GM18520 (cell line): ENCODE measurements around the gene TRIM34.
"Not testable (repeated sequence)": the region's sequence is repeated elsewhere in the genome, so short reads cannot be mapped to it uniquely, and the experiment has no call there.

Experiments
- ATAC-seq: cut with Tn5 transposase; IDR thresholded peaks from one replicate; pipeline ENCODE4 v1.9.1; 2021; ENCODE audit not compliant: unreplicated experiment

TRIM34 gene

DNA sequence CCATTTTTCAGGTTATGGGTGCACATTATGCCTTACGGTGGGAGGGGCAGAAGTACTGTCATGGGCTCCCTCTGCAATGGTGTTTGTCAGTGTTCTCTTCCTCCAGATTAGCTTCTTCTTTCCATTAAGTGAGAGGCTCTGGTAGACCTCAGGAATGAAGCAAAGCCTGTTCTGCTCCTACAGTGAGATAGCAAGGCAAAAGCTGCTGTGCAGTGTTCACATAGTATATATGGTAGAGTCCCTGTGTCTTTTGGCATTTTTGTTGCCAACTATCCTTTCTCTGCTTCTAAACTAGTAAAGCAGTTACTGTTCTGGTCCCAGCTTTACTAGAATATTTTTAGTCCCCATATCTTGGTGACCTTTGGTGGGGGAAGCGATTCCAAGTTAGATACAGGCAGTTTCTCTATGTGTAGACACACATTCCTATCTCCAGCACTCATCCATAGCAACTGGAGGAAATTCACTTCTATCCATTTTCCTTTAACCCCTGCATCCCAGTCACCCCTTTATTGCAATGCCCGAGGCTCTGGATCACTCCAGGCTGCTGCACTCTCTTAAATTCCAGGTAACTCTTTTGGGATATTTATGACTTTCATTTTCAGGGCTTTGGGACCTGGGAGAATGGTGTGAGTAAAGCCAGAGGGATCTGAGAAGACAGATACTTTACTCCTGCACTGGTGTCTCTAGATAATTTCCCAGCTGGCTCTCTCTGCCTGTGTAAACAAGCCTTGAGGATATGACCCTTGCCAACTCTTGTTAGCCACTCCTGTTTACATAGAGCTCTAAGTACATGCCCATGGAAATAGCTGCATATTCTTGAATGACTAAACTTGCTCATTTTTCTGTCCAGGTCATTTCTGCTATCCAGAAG, 3.9 kb upstream of the TRIM34 start:
- ATAC-seq = no peak

DNA sequence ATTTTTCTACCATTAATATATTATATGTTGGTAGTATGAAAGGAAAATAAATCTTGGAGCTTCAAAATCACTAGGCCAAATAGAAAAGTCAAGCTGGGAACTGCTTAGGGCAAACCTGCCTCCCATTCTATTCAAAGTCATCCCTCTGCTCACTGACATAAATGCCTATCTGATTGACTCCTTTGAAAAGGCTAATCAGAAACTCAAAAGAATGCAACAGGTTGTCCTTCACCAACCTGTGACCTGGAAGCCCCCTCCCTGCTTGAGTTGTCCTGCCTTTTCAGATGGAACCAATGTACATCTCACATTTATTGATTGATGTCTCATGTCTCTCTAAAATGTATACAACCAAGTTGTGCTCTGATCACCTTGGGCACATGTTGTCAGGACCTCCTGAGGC, 3.2 kb upstream of the TRIM34 start:
- ATAC-seq = no peak

DNA sequence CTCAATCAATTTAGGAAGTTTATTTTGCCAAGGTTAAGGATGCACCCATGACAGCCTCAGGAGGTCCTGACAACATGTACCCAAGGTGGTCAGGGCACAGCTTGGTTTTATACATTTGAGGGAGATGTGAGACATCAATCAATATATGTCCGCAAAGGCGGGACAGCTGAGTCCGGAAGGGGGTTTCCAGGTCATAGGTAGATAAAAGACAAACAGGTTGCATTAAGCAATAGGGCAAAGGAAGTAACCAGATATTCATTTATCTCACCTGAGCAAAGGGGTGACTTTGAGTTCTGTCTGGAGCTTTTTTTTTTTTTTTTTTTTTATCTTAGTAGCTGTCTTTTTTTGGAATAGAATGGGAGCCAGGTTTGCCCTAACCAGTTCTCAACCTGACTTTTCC, 2.0 kb upstream of the TRIM34 start:
- no peak for ATAC-seq

DNA sequence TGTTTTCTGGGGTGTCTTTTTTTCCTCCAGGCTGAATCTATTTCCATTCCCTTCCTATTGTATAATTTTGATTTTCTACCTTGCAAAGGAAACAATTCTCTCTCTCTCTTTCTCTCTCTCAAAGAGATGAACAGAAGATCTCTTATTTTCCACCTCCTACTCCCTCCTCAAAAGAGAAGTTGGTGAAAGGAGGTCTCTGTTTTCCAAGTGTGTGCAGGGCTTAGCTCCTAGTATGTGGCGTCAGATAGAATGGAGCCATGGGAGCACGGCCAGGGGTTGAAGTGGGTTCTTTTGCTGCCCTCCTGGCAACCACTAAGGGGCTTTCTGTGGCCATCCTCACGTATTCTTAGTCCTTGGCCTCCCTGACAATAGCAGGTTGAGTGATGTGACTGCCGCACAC, 480 bp downstream of the TRIM34 start:
- ATAC-seq = no peak

DNA sequence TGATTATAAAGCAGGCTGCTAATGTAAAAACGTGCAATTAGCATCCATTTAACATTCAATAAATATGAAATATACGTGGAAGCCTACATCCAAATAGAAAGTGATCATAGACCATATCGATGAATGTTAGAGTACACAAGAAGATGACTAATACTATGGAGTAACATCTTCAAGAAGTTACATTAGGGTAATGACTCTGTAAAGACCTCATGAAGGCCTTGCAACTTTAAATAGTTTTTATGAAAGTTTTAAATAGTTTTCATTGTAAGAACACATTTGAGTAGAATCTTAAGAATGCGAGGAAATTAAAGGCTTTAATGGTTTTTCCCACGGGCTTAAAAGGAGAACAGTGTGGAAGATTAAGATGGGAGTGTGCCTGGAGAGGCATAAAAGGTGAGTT, 1.4 kb downstream of the TRIM34 start:
- ATAC-seq = no peak

DNA sequence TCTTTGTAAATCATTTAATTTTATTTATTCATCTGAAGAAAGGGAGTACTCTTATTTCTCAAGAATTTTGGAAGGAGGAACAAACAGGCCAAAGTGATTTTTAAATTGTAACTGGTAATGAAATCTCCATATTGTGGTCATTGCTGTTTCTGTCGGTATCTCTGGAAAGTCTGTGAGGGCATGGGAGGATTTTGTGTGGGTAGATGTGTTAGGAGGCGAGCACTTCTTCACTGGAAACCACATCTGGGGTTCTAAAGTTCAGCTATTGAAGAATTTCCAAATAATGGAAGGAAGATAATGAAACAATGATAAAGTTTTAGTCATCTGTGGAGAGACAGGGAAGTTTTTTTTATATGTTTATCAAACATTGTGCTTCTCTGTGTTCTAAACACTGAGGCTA, 6.6 kb downstream of the TRIM34 start:
- peak; percentile 7 for ATAC-seq

DNA sequence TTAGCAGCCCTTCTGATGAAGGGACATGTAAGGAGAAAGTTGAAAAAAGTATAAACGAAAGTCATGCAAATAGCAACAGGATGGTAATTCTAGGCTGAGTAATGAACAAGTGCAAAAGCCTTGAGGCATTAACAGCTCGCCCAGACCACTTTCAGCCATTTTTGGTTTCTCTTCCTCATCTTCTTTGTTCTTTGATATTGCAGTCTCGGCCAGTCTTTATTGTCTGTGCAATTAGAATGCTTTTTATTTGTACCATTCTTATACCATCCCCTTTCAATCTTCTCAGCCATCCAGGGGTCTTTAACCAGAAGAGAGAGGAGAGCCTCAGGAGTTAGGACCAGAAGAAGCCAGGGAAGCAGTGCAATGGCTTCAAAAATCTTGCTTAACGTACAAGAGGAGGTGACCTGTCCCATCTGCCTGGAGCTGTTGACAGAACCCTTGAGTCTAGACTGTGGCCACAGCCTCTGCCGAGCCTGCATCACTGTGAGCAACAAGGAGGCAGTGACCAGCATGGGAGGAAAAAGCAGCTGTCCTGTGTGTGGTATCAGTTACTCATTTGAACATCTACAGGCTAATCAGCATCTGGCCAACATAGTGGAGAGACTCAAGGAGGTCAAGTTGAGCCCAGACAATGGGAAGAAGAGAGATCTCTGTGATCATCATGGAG, 7.3 kb downstream of the TRIM34 start:
- peak; percentile 92 for ATAC-seq

DNA sequence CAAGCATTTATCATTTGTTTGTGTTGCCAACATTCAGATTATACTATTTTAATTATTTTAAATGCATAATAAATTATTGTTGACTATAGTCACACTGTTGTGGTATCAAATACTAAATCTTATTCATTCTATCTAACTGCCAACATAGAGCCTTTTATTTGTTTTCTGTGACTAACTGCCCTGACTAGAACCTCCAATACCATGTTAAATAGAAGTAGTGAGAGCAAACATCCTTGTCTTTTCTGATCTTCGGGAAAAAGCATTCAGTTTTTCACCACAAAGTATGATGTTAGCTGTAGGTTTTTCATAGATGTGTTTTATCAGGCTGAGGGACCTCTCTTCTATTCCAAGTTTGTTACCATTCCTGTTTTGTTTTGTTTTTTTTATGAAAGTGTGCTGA, 15.2 kb downstream of the TRIM34 start:
- no peak for ATAC-seq

DNA sequence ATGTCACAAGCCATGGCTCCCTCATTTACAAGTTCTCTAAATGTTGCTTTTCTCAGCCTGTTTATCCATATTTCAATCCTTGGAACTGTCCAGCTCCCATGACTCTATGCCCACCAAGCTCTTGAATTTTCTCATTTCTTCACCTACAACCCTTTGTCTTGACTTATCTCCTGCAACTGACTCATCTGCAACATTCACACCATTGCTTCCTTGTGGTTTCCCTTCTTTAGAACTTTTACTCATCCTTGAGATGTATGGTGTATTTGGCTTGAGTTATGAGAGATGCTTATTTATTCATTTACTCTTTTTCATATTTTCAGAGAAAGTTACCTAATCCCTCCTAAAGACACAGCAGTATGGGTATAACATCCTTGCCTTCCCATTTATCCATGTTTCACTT, 18.8 kb downstream of the TRIM34 start:
- ATAC-seq = no peak

DNA sequence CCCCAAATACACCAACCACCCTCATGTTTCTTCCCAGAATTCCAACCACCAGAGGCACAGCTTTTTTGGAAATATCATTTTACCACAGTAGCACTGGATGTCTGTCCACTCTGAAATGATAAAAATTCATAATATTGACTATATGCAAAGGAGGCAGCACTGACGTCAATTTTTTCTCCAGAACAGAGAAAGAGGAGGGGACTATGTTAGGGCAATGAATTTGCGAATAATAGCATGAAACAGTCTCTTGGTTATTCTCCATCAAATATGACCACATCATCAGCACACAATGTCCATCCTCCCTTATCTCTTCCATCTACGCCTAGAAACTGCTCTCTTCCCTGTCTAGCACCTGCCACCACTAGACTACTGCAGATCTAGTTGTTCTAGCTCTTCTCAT, 21.3 kb downstream of the TRIM34 start:
- no peak for ATAC-seq

DNA sequence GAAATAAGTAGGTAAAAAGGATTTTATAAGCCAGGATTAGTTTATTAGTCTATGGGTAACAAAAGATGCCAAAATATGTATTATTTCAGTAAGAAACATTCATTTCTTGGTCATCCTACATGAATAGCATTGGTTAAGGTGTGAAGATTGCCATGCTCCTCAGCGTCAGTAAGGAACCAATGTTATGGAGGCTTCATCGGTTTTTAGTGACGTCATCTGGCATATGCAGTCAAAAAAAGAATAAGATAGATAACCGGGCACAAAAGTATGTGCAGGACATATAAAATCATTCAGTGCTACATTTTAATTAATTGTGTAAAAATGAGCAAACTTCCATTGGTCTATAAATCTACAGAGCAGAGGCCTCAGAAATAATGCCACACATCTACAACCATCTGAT, 30.7 kb downstream of the TRIM34 start:
- ATAC-seq = no peak

DNA sequence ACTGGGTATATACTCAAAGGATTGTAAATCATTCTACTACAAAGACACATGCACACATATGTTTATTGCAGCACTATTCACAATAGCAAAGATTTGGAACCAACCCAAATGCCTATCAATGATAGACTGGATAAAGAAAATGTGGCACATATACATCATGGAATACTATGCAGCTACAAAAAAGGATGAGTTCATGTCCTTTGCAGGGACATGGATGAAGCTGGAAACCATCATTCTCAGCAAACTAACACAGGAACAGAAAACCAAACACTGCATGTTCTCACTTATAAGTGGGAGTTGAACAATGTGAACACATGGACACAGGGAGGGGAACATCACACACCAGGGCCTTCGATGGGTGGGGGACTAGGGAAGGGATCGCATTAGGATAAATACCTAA, 32.2 kb downstream of the TRIM34 start:
- ATAC-seq = not testable (repeated sequence)

DNA sequence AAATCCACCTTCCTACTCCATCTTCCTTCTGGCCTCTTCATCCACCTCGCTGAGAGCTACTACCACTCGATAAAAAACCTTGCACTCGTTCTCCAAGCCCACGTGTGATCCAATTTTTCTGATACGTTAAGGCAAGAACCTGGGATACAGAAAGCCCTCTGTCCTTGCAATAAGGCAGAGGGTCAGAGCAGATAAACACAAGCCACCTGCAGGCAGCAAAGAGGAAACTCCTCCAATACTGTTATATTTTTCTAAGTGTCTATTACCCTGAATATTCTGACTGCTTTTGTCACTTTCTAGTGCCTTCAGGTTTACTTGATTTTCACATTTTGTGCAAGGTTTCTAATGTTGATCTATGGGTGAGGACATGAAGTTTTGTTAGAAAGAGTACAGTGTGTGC, 33.5 kb downstream of the TRIM34 start:
- ATAC-seq = no peak

DNA sequence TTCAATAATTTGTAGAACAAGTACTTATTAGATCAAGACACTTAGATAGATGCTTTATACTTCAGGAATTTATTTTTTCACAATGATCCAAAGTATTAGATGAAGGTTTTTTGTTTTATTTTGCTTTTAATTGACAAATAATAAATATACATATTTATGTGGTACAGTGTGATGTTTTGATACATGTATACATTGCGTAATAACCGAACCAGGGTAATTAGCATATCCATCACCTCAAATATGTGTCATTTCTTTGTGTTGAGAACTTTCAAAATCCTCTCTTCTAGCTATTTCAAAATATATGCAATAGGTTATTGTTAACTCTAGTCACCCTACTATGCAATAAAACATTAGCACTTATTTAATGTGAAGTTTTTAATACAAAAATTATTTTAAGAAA, 38.7 kb downstream of the TRIM34 start:
- ATAC-seq = no peak

DNA sequence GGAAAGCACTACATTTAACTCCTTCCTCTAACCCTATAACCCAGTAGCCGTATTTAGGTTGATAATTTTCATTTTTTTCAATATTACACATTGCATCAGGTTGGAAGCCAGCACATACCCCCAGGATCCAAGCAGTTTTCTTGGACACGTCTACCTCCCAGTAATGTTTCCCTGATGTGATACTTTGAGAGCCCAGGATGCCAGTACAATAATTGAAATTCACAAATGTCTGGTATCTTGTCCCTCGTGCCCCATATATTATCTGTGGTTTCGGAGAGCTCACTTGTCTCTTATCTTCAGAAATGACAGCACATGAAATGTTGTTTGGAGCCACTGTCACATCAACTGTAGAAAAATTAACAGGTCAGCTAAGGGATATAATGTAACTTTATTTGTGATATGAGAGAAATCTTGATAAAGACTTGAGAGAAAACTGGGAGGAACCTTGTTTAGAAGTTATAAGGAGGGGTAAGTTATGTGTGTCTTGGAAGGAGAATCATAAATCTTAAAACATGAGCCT, 40.3 kb downstream of the TRIM34 start:
- ATAC-seq = no peak

DNA sequence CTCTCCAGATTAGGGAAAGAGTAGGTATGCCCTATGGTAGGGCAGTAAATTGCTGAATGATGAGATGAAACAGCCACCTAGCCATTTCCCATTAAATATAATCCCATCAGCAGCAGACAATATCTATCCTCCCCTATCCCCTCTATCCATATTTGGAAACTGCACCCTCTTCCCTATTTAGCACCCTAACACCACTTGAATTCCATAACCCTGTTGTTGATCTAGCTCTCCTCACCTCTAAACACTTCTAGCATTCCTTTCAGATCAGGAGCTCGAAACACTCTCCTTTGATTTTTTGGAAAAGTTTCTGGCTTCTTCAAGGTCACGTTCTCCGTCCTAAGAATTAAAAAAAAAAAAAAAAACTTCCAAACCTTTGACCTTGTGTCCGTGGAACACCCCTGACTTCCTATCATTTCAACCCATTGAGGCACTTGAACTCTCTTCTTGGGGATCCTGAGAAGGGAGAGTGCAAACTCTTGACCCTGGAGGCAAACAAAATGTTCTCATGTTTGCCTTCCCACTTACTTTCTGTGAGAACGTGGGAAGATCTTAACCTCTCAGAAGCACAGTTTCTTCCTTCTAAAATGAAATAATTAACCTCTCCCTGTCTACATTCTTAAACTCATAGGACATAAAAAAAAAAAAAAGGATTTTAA, 41.1 kb downstream of the TRIM34 start:
- ATAC-seq = no peak

DNA sequence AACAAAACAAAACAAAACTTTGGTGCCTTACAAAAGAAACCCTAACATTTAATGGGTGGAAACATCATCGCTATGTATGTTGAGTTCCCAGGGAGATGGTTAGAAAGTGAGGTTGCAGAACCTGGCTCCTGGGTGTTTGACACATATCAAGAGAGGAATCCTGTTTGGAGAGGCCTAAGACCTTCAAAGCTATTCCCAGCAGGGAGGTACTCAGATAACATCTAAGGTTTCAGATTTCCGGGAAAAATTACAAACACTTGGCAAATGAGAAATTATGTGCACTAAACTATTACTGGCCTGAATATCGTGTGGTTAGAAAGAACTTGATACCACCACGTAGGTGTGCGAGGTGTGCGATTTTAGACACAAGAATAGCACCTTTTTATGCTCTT, 41.6 kb downstream of the TRIM34 start:
- no peak for ATAC-seq

DNA sequence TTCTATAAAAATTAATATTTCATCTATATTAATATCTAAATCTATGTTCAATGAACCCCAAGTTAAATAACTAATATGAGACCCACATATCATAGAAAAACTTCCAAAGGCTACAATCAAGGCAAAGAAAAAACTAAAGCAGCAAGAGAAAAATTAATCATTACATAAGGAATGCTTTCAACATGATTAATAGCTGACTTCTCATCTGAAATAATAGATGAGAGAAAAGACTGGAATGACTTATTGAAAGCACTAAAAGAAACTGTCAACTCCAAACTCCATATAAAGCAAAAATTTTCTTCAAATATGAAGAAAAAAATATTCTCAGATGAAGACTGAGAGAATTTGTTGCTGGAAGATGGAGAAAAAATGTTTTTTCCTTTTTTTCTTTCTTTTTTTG, 47.0 kb downstream of the TRIM34 start:
- ATAC-seq = no peak

DNA sequence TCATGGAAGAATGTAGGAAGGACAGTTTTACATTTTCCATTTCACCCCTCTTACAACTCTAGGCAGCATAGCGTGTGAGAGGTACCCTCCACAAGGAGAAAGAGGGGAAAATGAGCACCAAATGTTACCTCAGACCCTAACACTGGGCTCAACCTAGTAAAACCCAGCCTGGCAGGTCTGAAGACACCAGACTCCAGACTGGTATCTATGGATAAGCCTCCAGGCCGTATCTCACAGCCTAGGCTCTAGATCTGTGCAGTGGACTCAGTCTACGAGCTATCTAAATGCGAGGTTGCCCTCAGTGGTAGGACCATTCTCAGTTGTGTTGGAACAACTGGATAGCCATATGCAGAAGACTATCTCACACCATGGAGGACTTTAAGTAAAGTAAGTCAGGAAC, 49.6 kb downstream of the TRIM34 start:
- no peak for ATAC-seq

DNA sequence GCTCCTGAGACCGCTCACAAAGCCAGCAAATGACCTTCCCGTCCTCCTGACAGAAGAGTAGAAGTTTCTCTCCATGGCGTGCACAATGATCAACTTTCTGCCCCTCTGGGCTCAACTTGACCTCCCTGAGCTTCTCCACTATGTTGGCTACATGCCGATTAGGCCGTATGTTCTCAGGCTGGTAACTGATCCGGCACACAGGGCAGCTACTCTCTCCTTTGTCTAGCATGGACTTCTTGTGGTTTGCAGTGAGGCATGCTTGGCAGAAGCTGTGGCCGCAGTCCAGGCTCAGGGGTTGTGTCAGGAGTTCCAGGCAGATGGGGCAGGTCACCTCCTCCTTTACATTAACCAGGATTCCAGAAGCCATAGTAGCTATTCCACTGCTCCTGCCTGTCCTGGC, 55.0 kb downstream of the TRIM34 start:
- no peak for ATAC-seq

DNA sequence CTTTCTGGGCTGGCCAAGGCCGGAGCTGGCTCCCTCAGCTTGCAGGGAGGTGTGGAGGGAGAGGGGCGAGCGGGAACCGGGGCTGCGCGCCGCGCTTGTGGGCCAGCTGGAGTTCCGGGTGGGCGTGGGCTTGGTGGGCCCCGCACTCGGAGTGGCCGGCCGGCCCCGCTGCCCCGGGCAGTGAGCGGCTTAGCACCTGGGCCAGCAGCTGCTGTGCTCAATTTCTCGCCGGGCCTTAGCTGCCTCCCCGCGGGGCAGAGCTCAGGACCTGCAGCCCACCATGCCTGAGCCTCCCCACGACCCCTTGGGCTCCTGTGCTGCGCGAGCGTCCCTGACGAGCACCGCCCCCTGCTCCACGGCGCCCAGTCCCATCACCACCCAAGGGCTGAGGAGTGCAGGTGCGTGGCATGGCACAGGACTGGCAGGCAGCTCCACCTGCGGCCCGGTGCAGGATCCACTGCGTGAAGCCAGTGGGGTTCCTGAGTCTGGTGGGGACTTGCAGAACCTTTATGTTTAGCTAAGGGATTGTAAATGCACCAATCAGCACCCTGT, 58.2 kb downstream of the TRIM34 start:
- not testable (repeated sequence) for ATAC-seq

DNA sequence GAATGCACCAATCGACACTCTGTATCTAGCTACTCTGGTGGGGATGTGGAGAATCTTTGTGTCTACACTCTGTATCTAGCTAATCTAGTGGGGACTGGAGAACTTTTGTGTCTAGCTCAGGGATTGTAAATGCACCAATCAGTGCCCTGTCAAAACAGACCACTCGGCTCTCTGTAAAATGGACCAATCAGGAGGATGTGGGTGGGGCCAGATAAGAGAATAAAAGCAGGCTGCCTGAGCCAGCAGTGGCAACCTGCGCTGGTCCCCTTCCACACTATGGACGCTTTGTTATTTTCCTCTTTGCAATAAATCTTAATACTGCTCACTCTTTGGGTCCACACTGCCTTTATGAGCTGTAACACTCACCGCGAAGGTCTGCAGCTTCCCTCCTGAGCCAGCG, 58.8 kb downstream of the TRIM34 start:
- not testable (repeated sequence) for ATAC-seq
